GM21423 (cell line): ENCODE data around the gene IGLL5.

Experiments used
- ATAC-seq: cut with Tn5 transposase; IDR thresholded peaks from one replicate; pipeline ENCODE4 v1.9.1; 2021; ENCODE audit warnings: mild to moderate bottlenecking, moderate library complexity; ENCODE audit not compliant: unreplicated experiment

IGLL5 gene

GRCh38 chr22:22858559-22858937 is 29.1 kb upstream of the IGLL5 start:
- ATAC-seq: no peak

- no peak for ATAC-seq
Measured at GRCh38 chr22:22863001-22863400, 24.6 kb upstream of the IGLL5 start.

- peak; percentile 79 for ATAC-seq
Measured at GRCh38 chr22:22865311-22866072, 22.1 kb upstream of the IGLL5 start.

- ATAC-seq: no peak
Measured at GRCh38 chr22:22866381-22867111, 21.1 kb upstream of the IGLL5 start.

- ATAC-seq: no peak
Measured at GRCh38 chr22:22867996-22868715, 19.5 kb upstream of the IGLL5 start.

- ATAC-seq: no peak
Measured at GRCh38 chr22:22870577-22871404, 16.8 kb upstream of the IGLL5 start.

GRCh38 chr22:22871536-22872278 is 15.9 kb upstream of the IGLL5 start:
- no peak for ATAC-seq

GRCh38 chr22:22872722-22873708 is 14.6 kb upstream of the IGLL5 start:
- no peak for ATAC-seq

- ATAC-seq: no peak
Measured at GRCh38 chr22:22877523-22878210, 9.9 kb upstream of the IGLL5 start.

GRCh38 chr22:22878211-22878570 is 9.4 kb upstream of the IGLL5 start:
- ATAC-seq: no peak

GRCh38 chr22:22878801-22879674 is 8.6 kb upstream of the IGLL5 start:
- ATAC-seq: no peak

- no peak for ATAC-seq
Measured at GRCh38 chr22:22879675-22880155, 7.9 kb upstream of the IGLL5 start.

- no peak for ATAC-seq
Measured at GRCh38 chr22:22880645-22881044, 7.0 kb upstream of the IGLL5 start.

- no peak for ATAC-seq
Measured at GRCh38 chr22:22881116-22882000, 6.3 kb upstream of the IGLL5 start.

- ATAC-seq: no peak
Measured at GRCh38 chr22:22882033-22882717, 5.4 kb upstream of the IGLL5 start.
